Chondrocyte (in vitro differentiated cells): Measurements from ENCODE around the gene PYURF. TPM values are rescaled to one million over a fixed set of nuclear protein-coding genes. Genes with fewer than 3 reads are reported as not detected.
A peak's percentile ranks its signal among the peaks of the same experiment; 100 is the strongest.
"Not testable (repeated sequence)": the region's sequence is repeated elsewhere in the genome, so short reads cannot be mapped to it uniquely, and the experiment has no call there.

Source experiments
- DNase-seq: peaks from one replicate; pipeline ENCODE4 v3.0.0; 2021; ENCODE audit warnings: mixed read lengths, low spot score
- H3K27ac Mint-ChIP-seq: one replicate; pipeline ENCODE4 v1.8.0; 2021; ENCODE audit warnings: mild to moderate bottlenecking, moderate library complexity, mixed read lengths; ENCODE audit not compliant: unreplicated experiment
- H3K27me3 Mint-ChIP-seq: 2 replicates; pipeline ENCODE4 v1.8.0; 2021; ENCODE audit warnings: low read depth, mixed read lengths
- H3K36me3 Mint-ChIP-seq: 2 replicates; pipeline ENCODE4 v1.8.0; 2021; ENCODE audit warnings: low read depth, mixed read lengths
- H3K4me1 Mint-ChIP-seq: 2 replicates; pipeline ENCODE4 v1.8.0; 2021; ENCODE audit warnings: low read depth, mild to moderate bottlenecking, mixed read lengths
- H3K4me3 Mint-ChIP-seq: one replicate; pipeline ENCODE4 v1.8.0; 2021; ENCODE audit warnings: mild to moderate bottlenecking, moderate library complexity, mixed read lengths; ENCODE audit not compliant: unreplicated experiment
- H3K9me3 Mint-ChIP-seq: 2 replicates; pipeline ENCODE4 v1.8.0; 2021; ENCODE audit warnings: low read depth, mixed read lengths
- CTCF ChIP-seq: fragments of 200-600 bp; sonication (generic); IDR thresholded peaks from 2 replicates; pipeline ENCODE4 v1.5.0; 2021; ENCODE audit warnings: antibody characterized with exemption, mild to moderate bottlenecking, moderate library complexity
- long read RNA-seq: library from polyadenylated mRNA; stranded (forward); transcript quantifications from one replicate; pipeline ENCODE4 v2.0.0, GENCODE V29; 2021
- total RNA-seq: library from RNA; stranded (reverse); gene quantifications from 3 replicates; pipeline ENCODE4 v1.2.1, GENCODE V29; 2021

The PYURF gene
- total RNA-seq: 54.9 to 59.9 TPM (median 59.5 TPM) in 3 replicates
- long read RNA-seq, transcript PYURF-201 (2 exons, 1,361 nt): major isoform, 233 of 239 reads
- long read RNA-seq, partial matches to known transcripts: 0 of 239 reads
- long read RNA-seq, other reads (novel, unspliced or antisense): 6 of 239 reads

- Mint-ChIP-seq H3K27ac (peak within 1 kb of the TSS; percentile 93), H3K9me3 (no peaks in the 10 kb centered on the region), H3K4me3 (peak within 1 kb of the TSS; percentile 90), H3K4me1 (peaks cover 23% of the 10 kb centered on the region), H3K27me3 (no peaks in the 10 kb centered on the region), H3K36me3 (peaks cover 3% of the 10 kb centered on the region)
- TF ChIP-seq CTCF: peak; percentile 11
- DNase-seq: peak; percentile 98
Observed at GRCh38 chr4:88523325-88524129, at the start of gene PYURF. Gene PYURF, minus strand, starts transcription at chr4:88523776. Its CDS starts 76 bp downstream, at chr4:88523700.

GRCh38 chr4:88570001-88570400, 46.4 kb upstream of the PYURF start:
- no peaks in the 10 kb centered on the region for H3K36me3 Mint-ChIP-seq
- H3K4me1 Mint-ChIP-seq: peaks cover 17% of the 10 kb centered on the region
- no peak for DNase-seq
- H3K9me3 Mint-ChIP-seq: no peaks in the 10 kb centered on the region
- H3K4me3 Mint-ChIP-seq: no peak overlapping the region
- no peak overlapping the region for H3K27ac Mint-ChIP-seq
- no peaks in the 10 kb centered on the region for H3K27me3 Mint-ChIP-seq
- no peak for TF ChIP-seq CTCF

GRCh38 chr4:88567591-88567990, 44.0 kb upstream of the PYURF start:
- H3K27ac Mint-ChIP-seq: no peak overlapping the region
- H3K4me1 Mint-ChIP-seq: peaks cover 6% of the 10 kb centered on the region
- no peak for DNase-seq
- no peaks in the 10 kb centered on the region for H3K36me3 Mint-ChIP-seq
- TF ChIP-seq CTCF: no peak
- no peaks in the 10 kb centered on the region for H3K27me3 Mint-ChIP-seq
- no peak overlapping the region for H3K4me3 Mint-ChIP-seq
- H3K9me3 Mint-ChIP-seq: peaks cover 5% of the 10 kb centered on the region

- H3K36me3 Mint-ChIP-seq: no peaks in the 10 kb centered on the region
- DNase-seq: no peak
- H3K9me3 Mint-ChIP-seq: no peaks in the 10 kb centered on the region
- H3K27ac Mint-ChIP-seq: no peak overlapping the region
- H3K27me3 Mint-ChIP-seq: peaks cover 2% of the 10 kb centered on the region
- H3K4me3 Mint-ChIP-seq: no peak overlapping the region
- no peak for TF ChIP-seq CTCF
- no peaks in the 10 kb centered on the region for H3K4me1 Mint-ChIP-seq
Observed at GRCh38 chr4:88549815-88550214, 26.2 kb upstream of the PYURF start.

GRCh38 chr4:88539322-88540068, 15.9 kb upstream of the PYURF start:
- DNase-seq, H3K36me3 Mint-ChIP-seq, H3K27me3 Mint-ChIP-seq, H3K9me3 Mint-ChIP-seq, H3K4me1 Mint-ChIP-seq, H3K27ac Mint-ChIP-seq, H3K4me3 Mint-ChIP-seq: not testable (repeated sequence)
- peak; percentile 81 for TF ChIP-seq CTCF
